HG03045 (cell line): ENCODE data around the gene SVOP.

Experiments
- ATAC-seq: cut with Tn5 transposase; IDR thresholded peaks from one replicate; pipeline ENCODE4 v1.9.1; 2021; ENCODE audit warnings: mild to moderate bottlenecking, moderate library complexity; ENCODE audit not compliant: unreplicated experiment

The SVOP gene

DNA sequence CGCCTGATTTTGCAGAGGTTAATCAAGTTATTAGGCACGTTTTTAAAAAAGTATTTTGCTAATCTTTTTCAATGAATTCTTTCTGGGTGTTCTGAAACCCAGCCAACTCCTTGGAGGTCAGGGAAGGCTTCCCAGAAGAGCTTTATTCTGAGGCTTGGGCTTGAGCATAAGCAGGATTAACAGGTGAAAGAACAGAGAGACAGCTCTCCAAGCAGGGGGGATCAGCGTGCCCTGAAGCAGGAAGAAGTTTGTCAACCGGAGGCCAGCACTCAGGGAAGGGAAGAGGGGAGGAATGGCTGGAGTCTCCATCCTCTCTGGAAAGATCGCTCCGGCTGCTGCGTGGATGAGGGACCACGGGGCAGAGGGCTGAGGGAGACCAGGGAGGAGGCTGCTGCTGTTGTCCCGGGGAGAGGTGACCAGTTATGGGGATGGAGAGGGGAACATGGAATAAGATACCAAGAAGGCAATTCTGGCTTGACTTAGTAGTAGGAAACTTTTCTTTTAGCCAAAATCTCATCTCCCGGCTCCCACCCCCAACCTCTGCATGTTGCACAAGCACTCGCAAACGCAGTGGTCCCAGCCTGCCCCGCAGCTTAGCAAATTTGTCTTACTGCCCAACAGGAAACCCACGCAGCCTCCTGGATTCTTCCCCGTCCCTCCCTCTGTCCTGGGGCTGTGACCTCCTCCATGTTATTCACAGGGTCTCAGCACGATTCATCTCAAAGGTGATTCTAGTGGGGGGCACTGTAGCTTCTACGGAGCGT is 162.4 kb downstream of the SVOP start:
- no peak for ATAC-seq
